GM19025 (cell line): Measurements from ENCODE around the gene PGGHG.
"Not testable (repeated sequence)": the region's sequence is repeated elsewhere in the genome, so short reads cannot be mapped to it uniquely, and the experiment has no call there.

Experiments used
- ATAC-seq: cut with Tn5 transposase; IDR thresholded peaks from one replicate; pipeline ENCODE4 v1.9.1; 2021; ENCODE audit warnings: mild to moderate bottlenecking, low read depth, moderate library complexity; ENCODE audit not compliant: unreplicated experiment

PGGHG gene

GRCh38 chr11:284105-285020 lies 4.6 kb upstream of the PGGHG start:
- no peak for ATAC-seq

DNA sequence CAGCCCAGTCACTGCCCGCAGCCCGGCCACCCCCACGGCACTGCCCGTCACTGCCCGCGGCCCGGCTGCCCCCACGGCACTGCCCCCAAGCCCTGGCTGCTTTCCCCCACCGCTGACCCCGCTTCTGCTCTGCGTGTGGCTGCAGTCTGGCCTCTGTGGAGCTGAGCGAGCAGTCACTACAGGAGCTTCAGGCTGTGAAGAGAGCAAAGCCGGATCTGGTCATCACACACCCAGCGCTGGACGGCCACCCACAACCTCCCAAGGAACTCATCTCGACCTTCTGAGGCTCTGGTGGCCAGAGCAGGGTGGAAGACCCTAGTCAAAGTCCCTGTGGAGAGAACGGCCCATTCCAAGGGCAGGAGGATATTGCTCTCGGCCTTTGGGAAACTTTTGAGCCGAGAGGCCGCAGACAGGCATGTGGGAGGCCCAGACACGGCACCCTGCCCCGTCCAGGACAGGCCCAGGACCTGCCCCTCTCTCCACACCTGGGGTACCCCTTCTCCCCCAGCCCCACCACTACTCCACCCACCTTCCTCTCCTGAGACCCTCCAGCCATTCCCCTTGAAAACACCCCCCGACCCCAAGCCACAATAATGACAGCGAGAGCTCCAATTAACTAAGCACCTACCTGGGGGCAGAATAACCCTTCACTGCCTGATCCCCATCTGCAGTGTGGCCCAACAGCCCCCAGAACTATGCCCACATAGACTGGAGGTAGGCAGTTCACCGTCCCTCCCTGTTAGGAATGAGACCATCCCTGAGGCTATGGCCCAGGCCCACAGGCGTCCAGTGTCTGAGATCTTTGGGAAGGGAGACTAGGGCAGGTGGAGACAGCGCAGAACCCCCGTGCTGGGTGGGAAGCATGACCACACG lies 3.7 kb upstream of the PGGHG start:
- ATAC-seq = no peak

- no peak for ATAC-seq
Measured at GRCh38 chr11:285894-286220, 3.1 kb upstream of the PGGHG start.

- ATAC-seq = not testable (repeated sequence)
Measured at GRCh38 chr11:286977-287820, 1.7 kb upstream of the PGGHG start.

DNA sequence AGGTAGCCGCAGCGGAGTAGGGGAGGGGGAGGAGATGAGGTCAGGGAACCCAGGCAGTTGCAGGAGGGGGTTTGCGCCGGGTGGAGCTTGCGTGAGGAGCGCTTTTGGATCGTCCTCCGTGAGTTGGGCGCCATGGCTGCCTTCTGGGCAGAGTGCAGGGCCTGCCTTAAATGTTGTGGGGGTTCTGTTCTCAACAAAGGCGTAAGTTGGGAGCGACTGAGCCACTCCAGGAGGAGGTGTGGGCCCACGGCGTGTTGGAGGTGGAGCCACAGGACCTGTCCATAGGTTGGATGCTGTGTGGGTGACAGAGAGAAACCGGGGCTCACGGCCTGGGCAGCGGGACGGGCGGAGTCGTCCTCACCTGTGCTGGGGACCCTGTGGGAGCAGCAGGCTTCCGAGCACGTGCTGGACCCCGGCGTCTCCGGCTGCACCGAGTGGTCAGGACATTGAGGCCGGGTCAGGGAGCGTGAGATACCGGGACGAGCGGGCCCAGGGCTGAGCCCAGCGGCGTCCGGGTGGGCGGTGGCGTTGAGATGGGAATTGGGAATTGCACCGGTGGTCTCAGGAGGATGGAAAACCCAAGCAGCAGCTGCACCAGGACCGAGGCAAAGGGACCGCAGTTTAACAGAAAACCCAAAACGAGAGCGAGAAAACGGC lies 977 bp upstream of the PGGHG start:
- ATAC-seq = no peak

DNA sequence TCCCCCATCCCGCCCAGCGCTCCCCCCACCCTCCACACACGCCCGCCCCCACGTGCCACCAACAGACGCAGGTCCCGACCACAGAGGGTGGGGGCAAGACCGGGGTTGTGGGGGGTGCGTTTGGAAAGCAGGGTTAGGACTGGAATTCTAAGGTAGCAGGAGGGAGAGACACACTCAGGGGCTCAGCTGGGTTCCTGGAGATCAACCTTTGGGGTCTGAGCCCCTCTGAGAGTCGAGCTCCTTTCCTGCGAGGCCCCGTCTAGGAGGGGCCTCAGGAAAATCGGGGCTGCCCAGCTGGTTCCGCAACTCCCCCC lies 429 bp downstream of the PGGHG start:
- ATAC-seq = no peak

DNA sequence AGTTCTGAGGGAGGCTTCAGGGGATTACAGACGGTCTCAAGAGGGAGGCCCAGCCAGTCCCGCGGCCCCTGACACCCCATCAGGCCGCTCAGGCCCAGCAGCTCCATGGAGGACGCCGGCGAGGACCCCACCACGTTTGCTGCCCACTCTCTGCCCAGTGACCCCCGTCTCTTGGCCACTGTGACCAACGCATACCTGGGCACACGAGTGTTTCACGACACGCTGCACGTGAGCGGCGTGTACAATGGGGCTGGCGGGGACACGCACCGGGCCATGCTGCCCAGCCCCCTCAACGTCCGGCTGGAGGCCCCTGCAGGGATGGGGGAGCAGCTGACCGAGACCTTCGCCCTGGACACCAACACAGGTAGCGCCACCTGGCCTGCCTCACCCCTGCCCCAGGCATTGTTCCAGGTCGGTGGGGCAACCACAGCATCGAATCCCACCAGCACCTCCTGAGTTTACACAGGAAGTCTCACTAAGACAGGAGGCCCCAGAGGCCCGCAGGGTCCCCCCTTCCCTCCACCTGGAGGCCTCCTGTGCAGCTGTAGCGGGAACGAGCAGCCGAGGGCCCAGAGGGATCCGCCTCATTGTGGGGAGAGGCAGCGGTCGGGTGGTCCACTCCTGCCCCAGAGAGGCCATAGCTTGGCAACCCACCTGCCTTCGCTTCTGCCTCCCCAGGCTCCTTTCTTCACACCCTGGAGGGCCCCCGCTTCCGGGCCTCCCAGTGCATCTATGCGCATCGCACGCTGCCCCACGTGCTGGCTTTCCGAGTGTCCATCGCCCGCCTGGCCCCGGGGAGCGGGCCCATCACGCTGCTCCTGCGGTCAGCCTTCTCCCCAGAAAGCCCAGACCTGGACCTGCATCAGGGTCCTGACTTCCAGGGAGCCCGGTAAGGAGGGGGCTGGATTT lies 1.0 kb downstream of the PGGHG start:
- ATAC-seq = no peak

GRCh38 chr11:290621-291231 lies 1.8 kb downstream of the PGGHG start:
- no peak for ATAC-seq

DNA sequence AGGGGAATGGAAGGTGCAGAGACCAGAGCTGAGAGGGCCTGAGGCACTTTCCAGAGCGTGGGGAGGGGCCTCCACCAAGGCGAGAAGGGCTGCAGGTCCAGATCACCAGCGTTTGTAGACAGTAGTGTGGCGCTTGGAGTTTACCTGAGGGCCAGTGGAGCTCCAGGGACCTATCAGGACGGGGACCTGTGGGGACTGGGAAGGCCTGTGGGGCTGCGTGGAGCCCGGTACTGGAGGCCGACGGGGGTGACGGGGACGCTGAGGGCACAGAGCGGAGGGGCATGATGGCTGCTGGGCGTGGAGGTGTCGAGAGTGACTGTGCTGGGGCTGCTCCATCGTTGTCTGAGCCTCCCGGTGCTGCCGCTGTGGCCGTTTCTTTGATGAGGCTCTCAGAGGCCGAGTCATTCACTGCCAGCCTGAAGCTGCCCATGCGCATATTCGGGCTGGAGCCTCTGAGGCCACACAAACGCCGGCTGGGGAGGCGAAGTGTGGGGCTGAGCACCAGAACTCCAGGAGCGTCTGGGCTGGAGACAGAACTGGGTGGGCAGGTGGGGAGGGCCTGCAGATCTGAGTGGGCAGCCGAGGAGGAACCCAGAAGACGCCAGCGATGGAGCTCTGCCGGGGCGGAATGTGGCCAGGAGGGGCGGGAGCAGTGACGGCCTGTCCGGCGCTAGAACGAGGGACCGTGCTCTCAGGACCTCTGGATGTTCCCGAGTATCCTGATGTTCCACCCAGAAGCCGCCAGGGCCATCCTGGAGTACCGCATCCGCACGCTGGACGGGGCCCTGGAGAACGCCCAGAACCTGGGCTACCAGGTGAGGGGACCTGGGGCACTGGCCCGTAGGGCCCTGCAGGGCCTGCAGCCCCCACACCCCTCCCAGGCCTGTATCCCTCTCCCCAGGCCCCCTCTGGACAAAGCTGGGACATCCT lies 2.6 kb downstream of the PGGHG start:
- ATAC-seq = no peak

DNA sequence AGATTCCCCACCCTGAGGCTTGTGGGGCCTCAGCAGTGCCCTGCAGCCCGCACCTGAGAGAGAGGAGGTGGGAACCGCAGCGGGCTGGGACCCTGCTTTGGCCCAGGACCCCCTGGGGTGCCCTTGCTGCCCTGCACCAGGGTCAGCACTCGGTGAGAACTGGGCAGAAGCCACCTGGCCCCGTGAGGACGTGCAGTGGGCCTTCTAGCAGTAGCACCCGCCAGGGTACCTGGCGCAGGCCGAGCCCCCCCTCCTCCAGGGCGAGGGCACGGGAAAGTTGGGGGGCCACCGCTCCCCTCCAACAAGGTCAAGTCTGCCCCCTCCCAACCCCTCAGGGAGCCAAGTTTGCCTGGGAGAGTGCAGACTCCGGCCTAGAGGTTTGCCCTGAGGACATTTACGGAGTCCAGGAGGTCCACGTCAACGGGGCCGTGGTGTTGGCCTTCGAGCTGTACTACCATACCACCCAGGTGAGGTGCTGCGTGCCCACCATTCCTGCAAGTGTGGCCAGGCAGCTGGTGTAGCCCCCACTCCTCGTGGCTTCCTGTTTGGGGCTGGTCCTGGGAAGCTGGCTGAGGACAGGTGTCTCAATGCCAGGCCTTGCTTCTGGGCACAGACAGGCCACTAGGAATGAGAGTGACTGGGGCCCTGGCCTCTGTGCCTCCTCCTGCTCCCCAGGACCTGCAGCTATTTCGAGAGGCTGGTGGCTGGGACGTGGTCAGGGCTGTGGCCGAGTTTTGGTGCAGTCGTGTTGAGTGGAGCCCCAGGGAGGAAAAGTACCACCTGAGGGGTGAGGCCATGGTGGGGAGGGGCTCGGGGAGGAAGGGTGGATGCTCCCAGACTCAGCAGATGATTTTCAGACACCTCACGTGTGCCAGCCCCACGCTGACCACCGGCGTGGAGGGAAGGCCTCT lies 3.5 kb downstream of the PGGHG start:
- no peak for ATAC-seq

DNA sequence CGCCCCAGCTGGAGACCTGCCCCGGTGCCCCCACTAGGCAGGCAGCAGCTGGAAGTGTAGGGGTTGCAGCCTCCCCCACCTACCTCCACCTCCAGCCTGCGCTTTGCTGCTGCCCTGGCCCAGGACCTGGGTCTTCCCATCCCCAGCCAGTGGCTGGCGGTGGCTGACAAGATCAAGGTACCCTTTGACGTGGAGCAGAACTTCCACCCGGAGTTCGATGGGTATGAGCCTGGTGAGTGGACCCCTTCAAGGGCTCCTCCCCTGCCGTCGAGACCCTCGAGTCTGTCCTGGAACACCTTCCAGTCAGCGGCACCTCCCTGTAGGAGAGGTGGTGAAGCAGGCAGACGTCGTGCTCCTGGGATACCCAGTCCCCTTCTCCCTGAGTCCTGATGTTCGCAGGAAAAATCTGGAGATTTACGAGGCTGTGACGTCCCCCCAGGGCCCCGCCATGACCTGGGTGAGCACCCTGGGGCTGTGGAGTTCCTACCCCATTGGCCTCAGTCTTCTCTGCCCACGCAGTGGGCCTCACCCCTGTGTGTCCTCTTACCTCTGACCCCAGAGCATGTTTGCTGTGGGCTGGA lies 4.4 kb downstream of the PGGHG start:
- ATAC-seq = no peak

DNA sequence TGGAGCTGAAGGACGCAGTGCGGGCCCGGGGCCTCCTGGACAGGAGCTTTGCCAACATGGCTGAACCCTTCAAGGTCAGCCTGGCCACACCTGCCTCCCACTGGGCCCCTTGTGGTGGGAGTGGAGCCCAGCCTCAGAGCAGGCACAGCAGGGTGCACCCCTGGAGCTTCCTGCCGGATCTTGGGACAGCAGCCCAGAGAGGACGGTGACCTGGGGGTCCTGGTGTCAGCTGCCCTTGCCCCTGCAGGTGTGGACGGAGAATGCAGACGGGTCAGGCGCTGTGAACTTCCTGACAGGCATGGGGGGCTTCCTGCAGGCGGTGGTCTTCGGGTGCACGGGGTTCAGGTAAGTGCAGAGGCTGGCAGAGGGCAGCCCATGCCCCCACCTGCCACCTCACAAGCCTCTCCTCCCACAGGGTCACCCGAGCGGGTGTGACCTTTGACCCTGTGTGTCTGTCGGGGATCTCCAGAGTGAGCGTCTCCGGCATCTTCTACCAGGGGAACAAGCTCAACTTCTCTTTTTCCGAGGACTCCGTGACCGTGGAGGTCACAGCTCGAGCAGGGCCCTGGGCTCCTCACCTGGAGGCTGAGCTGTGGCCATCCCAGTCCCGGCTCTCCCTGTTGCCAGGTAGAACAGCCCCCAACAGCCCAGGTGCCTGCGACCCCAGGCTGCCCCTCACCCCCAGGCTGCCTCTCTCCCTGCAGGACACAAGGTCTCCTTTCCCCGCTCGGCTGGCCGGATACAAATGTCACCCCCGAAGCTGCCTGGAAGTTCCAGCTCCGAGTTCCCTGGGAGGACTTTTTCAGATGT lies 5.1 kb downstream of the PGGHG start:
- ATAC-seq = no peak

- no peak for ATAC-seq
Measured at GRCh38 chr11:294780-295179, 5.9 kb downstream of the PGGHG start.

DNA sequence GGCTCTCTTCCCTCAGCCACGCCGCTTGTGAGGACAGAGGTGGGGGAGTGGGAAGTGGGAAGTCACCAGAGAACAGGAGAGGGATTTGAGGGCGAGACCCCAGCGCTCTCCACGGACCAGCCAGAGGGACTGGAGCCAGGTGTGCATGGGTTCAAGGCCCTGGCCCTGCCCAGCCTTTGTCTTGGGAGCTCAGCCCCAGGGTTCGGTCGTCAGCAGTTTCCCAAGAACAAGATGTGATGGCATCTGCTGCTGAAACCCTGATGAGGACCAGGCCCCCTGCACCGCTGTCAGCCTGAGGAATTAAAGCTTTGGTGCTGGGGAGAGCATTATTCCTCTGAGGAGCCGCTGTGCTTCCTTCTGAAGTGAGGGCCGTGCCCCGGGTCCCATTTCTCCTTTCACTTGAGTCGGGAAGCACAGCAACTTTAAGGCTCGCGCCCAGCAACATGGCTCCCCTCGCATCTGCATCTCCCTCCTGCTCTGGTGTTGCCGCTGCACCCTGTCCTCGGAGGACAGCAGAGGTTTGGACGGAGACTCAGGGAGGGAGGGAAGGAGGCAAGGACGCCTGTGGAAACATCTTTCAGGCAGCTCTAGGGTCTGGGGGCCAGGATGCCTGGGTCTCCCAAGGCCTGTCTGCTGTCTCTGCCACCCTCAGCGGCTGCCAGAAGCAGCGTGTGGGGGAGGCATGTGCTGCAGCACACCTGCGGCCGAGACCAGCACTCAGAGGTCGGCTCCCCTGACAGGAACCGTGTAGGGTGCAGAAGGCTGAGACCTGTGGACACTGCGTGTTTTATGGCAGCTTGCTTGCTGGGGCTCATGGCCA lies 6.6 kb downstream of the PGGHG start:
- ATAC-seq = no peak
